IMR-90 (cell line): Measurements from ENCODE around the gene SNX30. TPM values are rescaled to one million over a fixed set of nuclear protein-coding genes. Genes with fewer than 3 reads are reported as not detected.

Source experiments
- ATAC-seq: fragments of 200-7000 bp; cut with Tn5 transposase; 2 replicates; pipeline ENCODE4 v1.9.1; 2020; ENCODE audit warnings: low read depth, mild to moderate bottlenecking, moderate library complexity
- BruUV-seq: library from RNA; stranded (reverse); fragments of 400-500 nt; replicated peaks from 2 replicates; lab custom pipeline; 2021; lab: Mats Ljungman, UMichigan
- CTCF ChIA-PET: fragments of 300-600 bp; formaldehyde crosslinking; extraction: SDS; loops from one replicate; lab custom pipeline; 2021; ENCODE audit warnings: antibody characterized with exemption; lab: Yijun Ruan, JAX
- POLR2A ChIA-PET: fragments of 300-600 bp; sonication (Branson Sonifier 250); formaldehyde crosslinking; loops from one replicate; lab custom pipeline; 2022; ENCODE audit warnings: antibody characterized with exemption; ENCODE audit not compliant: unreplicated experiment; lab: Charles Lee
- DNase-seq: peaks from one replicate; pipeline ENCODE4 v3.0.0; 2013
- H2AFZ ChIP-seq: replicated peaks from 2 replicates; pipeline ENCODE3; 2013; ENCODE audit warnings: low read length, mild to moderate bottlenecking; ENCODE audit not compliant: poor library complexity
- H2AK5ac ChIP-seq: 2 replicates; pipeline ENCODE4 v1.6.1; 2013; ENCODE audit warnings: low read depth, low read length, inconsistent platforms
- H2AK9ac ChIP-seq: replicated peaks from 2 replicates; pipeline ENCODE3; 2013; ENCODE audit warnings: mild to moderate bottlenecking, low read depth, low read length, moderate library complexity; ENCODE audit not compliant: poor library complexity
- H2BK120ac ChIP-seq: 2 replicates; pipeline ENCODE4 v1.6.1; 2013; ENCODE audit warnings: low read depth, low read length, inconsistent platforms
- H2BK15ac ChIP-seq: 3 replicates; pipeline ENCODE4 v1.6.1; 2013; ENCODE audit warnings: low read depth, low read length, inconsistent platforms
- H2BK20ac ChIP-seq: 2 replicates; pipeline ENCODE4 v1.6.1; 2013; ENCODE audit warnings: low read depth, mild to moderate bottlenecking, inconsistent platforms, low read length, moderate library complexity
- H2BK5ac ChIP-seq: 2 replicates; pipeline ENCODE4 v1.6.1; 2013; ENCODE audit warnings: mild to moderate bottlenecking, low read depth, low read length, inconsistent platforms; ENCODE audit not compliant: poor library complexity, severe bottlenecking
- H3K14ac ChIP-seq: replicated peaks from 2 replicates; pipeline ENCODE4 v1.6.1; 2013; ENCODE audit warnings: low read depth, low read length, inconsistent platforms
- H3K18ac ChIP-seq: 2 replicates; pipeline ENCODE4 v1.6.1; 2013; ENCODE audit warnings: low read depth, low read length, control low read depth
- H3K23ac ChIP-seq: 2 replicates; pipeline ENCODE4 v1.6.1; 2013; ENCODE audit warnings: low read depth, low read length, inconsistent platforms
- H3K27ac ChIP-seq: 2 replicates; pipeline ENCODE4 v1.5.1; 2013; ENCODE audit warnings: mild to moderate bottlenecking, control low read depth, low read length; ENCODE audit not compliant: insufficient read depth
- H3K27me3 ChIP-seq: 2 replicates; pipeline ENCODE4 v1.6.1; 2013; ENCODE audit warnings: low read length; ENCODE audit not compliant: control insufficient read depth, insufficient read depth
- H3K36me3 ChIP-seq: 2 replicates; pipeline ENCODE4 v1.6.1; 2013; ENCODE audit warnings: low read length, mixed read lengths; ENCODE audit not compliant: control insufficient read depth, insufficient read depth
- H3K4ac ChIP-seq: 2 replicates; pipeline ENCODE4 v1.6.1; 2013; ENCODE audit warnings: low read depth, low read length, inconsistent platforms
- H3K4me1 ChIP-seq: 2 replicates; pipeline ENCODE4 v1.6.1; 2013; ENCODE audit warnings: low read length, mixed read lengths; ENCODE audit not compliant: control insufficient read depth, insufficient read depth
- H3K4me2 ChIP-seq: 2 replicates; pipeline ENCODE4 v1.6.1; 2013; ENCODE audit warnings: low read depth, mild to moderate bottlenecking, control low read depth, low read length, moderate library complexity
- H3K4me3 ChIP-seq: 2 replicates; pipeline ENCODE4 v1.5.1; 2013; ENCODE audit warnings: low read depth, mild to moderate bottlenecking, control low read depth, low read length, moderate library complexity; ENCODE audit not compliant: insufficient read depth
- H3K56ac ChIP-seq: 2 replicates; pipeline ENCODE4 v1.6.1; 2013; ENCODE audit warnings: low read length, inconsistent platforms; ENCODE audit not compliant: insufficient read depth; ENCODE audit errors: extremely low read depth
- H3K79me1 ChIP-seq, 2 experiments: 2 replicates each; pipeline ENCODE4 v1.6.1; 2013; ENCODE audit warnings: low read length in 2 of 2, inconsistent platforms in 1 of 2, low read depth in 1 of 2
- H3K9ac ChIP-seq: 2 replicates; pipeline ENCODE4 v1.6.1; 2013; ENCODE audit warnings: low read depth, low read length, control low read depth
- H3K9me1 ChIP-seq: 2 replicates; pipeline ENCODE4 v1.6.1; 2013; ENCODE audit warnings: low read length, inconsistent platforms; ENCODE audit not compliant: insufficient read depth
- H3K9me3 ChIP-seq: 2 replicates; pipeline ENCODE4 v1.6.1; 2013; ENCODE audit warnings: low read length; ENCODE audit not compliant: control insufficient read depth, insufficient read depth
- H4K20me1 ChIP-seq: 2 replicates; pipeline ENCODE4 v1.6.1; 2013; ENCODE audit warnings: low read length, inconsistent platforms; ENCODE audit not compliant: insufficient read depth
- H4K5ac ChIP-seq: 2 replicates; pipeline ENCODE4 v1.6.1; 2013; ENCODE audit warnings: mild to moderate bottlenecking, low read depth, low read length, control low read depth
- H4K8ac ChIP-seq, 2 experiments: 2 replicates each; pipeline ENCODE4 v1.6.1; 2013; ENCODE audit warnings: low read depth in 2 of 2, low read length in 2 of 2, control low read depth in 1 of 2, inconsistent platforms in 1 of 2
- H4K91ac ChIP-seq: 2 replicates; pipeline ENCODE4 v1.6.1; 2013; ENCODE audit warnings: low read depth, low read length, inconsistent platforms; ENCODE audit not compliant: insufficient read depth
- BHLHE40 ChIP-seq: fragments of 150-350 bp; IDR thresholded peaks from 2 replicates; pipeline ENCODE4 v1.6.1; 2016; ENCODE audit warnings: mild to moderate bottlenecking, low read depth, low read length
- FOS ChIP-seq: fragments of 150-350 bp; IDR thresholded peaks from 2 replicates; pipeline ENCODE4 v1.6.1; 2016; ENCODE audit warnings: low read depth, low read length
- MAFK ChIP-seq: IDR thresholded peaks from 2 replicates; pipeline ENCODE4 v1.6.1; 2012; ENCODE audit warnings: low read depth, low read length, improper control_type of control experiment
- MXI1 ChIP-seq: IDR thresholded peaks from 2 replicates; pipeline ENCODE4 v1.6.1; 2012; ENCODE audit warnings: low read depth, mild to moderate bottlenecking, low read length, moderate library complexity, borderline replicate concordance
- RAD21 ChIP-seq: IDR thresholded peaks from 2 replicates; pipeline ENCODE4 v1.6.1; 2012; ENCODE audit warnings: low read length, improper control_type of control experiment
- RCOR1 ChIP-seq: IDR thresholded peaks from 2 replicates; pipeline ENCODE4 v1.6.1; 2012; ENCODE audit warnings: mild to moderate bottlenecking, low read length, improper control_type of control experiment; ENCODE audit not compliant: insufficient replicate concordance
- SMC3 ChIP-seq: fragments of 150-350 bp; IDR thresholded peaks from 2 replicates; pipeline ENCODE4 v1.6.1; 2016; ENCODE audit warnings: low read depth, mild to moderate bottlenecking, antibody characterized with exemption, low read length, moderate library complexity
- WGBS, 2 experiments: methylation state at CpG; one replicate each; pipeline versions ENCODE4 v1.1.5 to v1.1.7; 2013; ENCODE audit warnings: missing lambda C conversion rate in 2 of 2; ENCODE audit not compliant: insufficient read length in 1 of 2; ENCODE audit errors: extremely low coverage in 2 of 2; 5-methylcytosine and 5-hydroxymethylcytosine counted together
- dilution Hi-C: fragments of 300-500 bp; cut with HindIII; formaldehyde crosslinking; loops from one replicate; pipeline ENCODE4 v1.14.3; 2018; ENCODE audit warnings: low sequenced_read_pairs; ENCODE audit not compliant: unreplicated experiment
- in situ Hi-C: fragments of 300-500 bp; cut with MboI; formaldehyde crosslinking; loops from 3 replicates; pipeline ENCODE4 v1.14.3; 2019; ENCODE audit warnings: low sequenced_read_pairs, inconsistent platforms, mixed read lengths
- intact Hi-C: fragments of 100-400 bp; cut with micrococcal nuclease; formaldehyde crosslinking; loops from 2 replicates; pipeline ENCODE4 v1.10.0; 2022
- polyA plus RNA-seq, 3 experiments: library from polyadenylated mRNA; depleted of rRNA; stranded (reverse); fragments of >200 nt; gene quantifications; 2 replicates each; pipeline ENCODE4 v1.2.3, GENCODE V29; 2012; ENCODE audit warnings: low replicate concordance in 1 of 3
- total RNA-seq: library from RNA; depleted of rRNA; stranded (reverse); fragments of >200 nt; gene quantifications from 2 replicates; pipeline ENCODE4 v1.2.3, GENCODE V29; 2012
- TF ChIP-seq, protein P1 (sequence below): fragments of 150-350 bp; IDR thresholded peaks from 2 replicates; pipeline ENCODE4 v1.6.1; 2017; ENCODE audit warnings: mild to moderate bottlenecking, antibody characterized with exemption, low read length, low read depth
- TF ChIP-seq, protein P2 (sequence below): conservative IDR thresholded peaks from 2 replicates; pipeline ENCODE4 v1.5.1; 2012; ENCODE audit warnings: mild to moderate bottlenecking, low read depth, low read length, improper control_type of control experiment

SNX30 gene
- total and polyA plus RNA-seq, 2 of the 4 experiments (the other 2 are of a cell fraction), result 8.0 to 18.8 TPM

DNA sequence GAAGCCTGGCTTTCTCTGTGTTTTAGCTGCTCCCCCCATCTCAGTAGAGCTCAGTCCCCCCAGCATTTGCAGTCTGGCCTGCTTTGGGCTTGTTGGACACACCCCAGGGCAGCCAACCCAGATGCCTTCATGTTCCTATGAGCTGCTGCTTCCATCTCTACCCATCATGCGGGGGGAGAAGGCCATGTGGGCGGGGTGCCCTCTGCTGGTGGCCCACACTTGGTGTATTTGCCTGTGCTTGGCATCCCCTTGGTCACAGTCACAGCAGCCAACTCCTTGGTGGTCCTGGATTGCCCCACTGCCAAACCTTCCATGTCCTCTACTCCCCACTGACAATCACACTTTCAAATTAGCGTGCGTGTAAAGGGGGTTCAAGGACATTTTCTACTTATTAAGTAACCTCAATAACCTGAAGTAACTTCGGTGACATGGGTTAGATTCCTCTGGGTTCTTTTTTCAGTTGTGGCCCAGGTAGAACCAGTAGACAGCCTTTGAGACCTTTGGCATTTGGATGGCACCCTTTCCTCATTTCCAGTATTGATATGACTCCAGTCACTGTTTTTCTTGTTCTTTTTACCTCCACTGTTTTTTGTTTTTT lies 42.8 kb downstream of the SNX30 start:
- peaks cover 15% of the 10 kb centered on the region for H4K20me1 ChIP-seq
- H4K91ac ChIP-seq, result no peak overlapping the region
- no peak overlapping the region for H2BK5ac ChIP-seq
- ATAC-seq, result peak; percentile 76
- no peak overlapping the region for H2BK120ac ChIP-seq
- ChIA-PET CTCF (interaction anchor here (0.6 to 1.3 kb wide), 6 partner anchors 9 to 1048 kb away, joined by 3 to 7 read pairs (median 4); no protein-coding TSS in a partner anchor), POLR2A (interaction anchor here (0.7 kb wide), 1 partner anchor 20 kb away, joined by 7 read pairs; no protein-coding TSS in a partner anchor)
- no peak overlapping the region for H2BK15ac ChIP-seq
- H3K18ac ChIP-seq, result no peak overlapping the region
- no peak overlapping the region for H4K5ac ChIP-seq
- H3K4me3 ChIP-seq, result no peak overlapping the region
- DNase-seq, result peak; percentile 56
- TF ChIP-seq, protein P1, sequence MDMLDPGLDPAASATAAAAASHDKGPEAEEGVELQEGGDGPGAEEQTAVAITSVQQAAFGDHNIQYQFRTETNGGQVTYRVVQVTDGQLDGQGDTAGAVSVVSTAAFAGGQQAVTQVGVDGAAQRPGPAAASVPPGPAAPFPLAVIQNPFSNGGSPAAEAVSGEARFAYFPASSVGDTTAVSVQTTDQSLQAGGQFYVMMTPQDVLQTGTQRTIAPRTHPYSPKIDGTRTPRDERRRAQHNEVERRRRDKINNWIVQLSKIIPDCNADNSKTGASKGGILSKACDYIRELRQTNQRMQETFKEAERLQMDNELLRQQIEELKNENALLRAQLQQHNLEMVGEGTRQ, result no peak
- TF ChIP-seq MXI1, result no peak
- peak; percentile 83 for TF ChIP-seq RAD21
- TF ChIP-seq FOS, result no peak
- peak; percentile 78 for TF ChIP-seq SMC3
- TF ChIP-seq, protein P2, sequence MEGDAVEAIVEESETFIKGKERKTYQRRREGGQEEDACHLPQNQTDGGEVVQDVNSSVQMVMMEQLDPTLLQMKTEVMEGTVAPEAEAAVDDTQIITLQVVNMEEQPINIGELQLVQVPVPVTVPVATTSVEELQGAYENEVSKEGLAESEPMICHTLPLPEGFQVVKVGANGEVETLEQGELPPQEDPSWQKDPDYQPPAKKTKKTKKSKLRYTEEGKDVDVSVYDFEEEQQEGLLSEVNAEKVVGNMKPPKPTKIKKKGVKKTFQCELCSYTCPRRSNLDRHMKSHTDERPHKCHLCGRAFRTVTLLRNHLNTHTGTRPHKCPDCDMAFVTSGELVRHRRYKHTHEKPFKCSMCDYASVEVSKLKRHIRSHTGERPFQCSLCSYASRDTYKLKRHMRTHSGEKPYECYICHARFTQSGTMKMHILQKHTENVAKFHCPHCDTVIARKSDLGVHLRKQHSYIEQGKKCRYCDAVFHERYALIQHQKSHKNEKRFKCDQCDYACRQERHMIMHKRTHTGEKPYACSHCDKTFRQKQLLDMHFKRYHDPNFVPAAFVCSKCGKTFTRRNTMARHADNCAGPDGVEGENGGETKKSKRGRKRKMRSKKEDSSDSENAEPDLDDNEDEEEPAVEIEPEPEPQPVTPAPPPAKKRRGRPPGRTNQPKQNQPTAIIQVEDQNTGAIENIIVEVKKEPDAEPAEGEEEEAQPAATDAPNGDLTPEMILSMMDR, result peak; percentile 70
- TF ChIP-seq BHLHE40, result no peak
- no peak for TF ChIP-seq MAFK
- no peak for TF ChIP-seq RCOR1
- dilution Hi-C loops (no loop called here), intact Hi-C loops (loop anchor here (5.0 kb wide), 2 partner anchors 41 to 76 kb away; partner anchors contain the start of genes INIP and SNX30), in situ Hi-C loops (no loop called here)
- no peak overlapping the region for H3K27ac ChIP-seq
- no peak overlapping the region for H3K56ac ChIP-seq
- WGBS, 2 experiments, result 100% methylated on average over 1 of the region's 5 CpGs; no CpG with 5 or more reads in 1 of the 2 experiments
- peaks cover 14 to 34% of the 10 kb centered on the region in 2 experiments for H3K79me1 ChIP-seq
- no peak overlapping the region for H4K8ac ChIP-seq
- H3K4me2 ChIP-seq, result no peak overlapping the region
- H3K4ac ChIP-seq, result no peak overlapping the region
- H2BK20ac ChIP-seq, result no peak overlapping the region
- no peaks in the 10 kb centered on the region for H3K36me3 ChIP-seq
- H2AK9ac ChIP-seq, result peak overlapping the region; percentile 35
- H2AK5ac ChIP-seq, result no peak overlapping the region
- H3K9me3 ChIP-seq, result no peaks in the 10 kb centered on the region
- no peak overlapping the region for H3K14ac ChIP-seq
- no peak overlapping the region for H3K9ac ChIP-seq
- no TSS peak for BruUV-seq
- peaks cover 11% of the 10 kb centered on the region; the same call in 1 of the 2 replicates for H3K9me1 ChIP-seq
- no peaks in the 10 kb centered on the region for H3K27me3 ChIP-seq
- no peak overlapping the region for H3K23ac ChIP-seq
- H2AFZ ChIP-seq, result peak overlapping the region; percentile 33
- H3K4me1 ChIP-seq, result peaks cover 13% of the 10 kb centered on the region
